BLaER1 treated with 17β-estradiol and CSF1 and Interleukin-3, amounts not matched to agents 10 nM and 100 nM (cell line): ENCODE measurements around the gene MEAK7.
A peak's percentile ranks its signal among the peaks of the same experiment; 100 is the strongest.
"Not testable (repeated sequence)": the region's sequence is repeated elsewhere in the genome, so short reads cannot be mapped to it uniquely, and the experiment has no call there.

ENCODE experiments used
- H3K27ac ChIP-seq, 11 experiments: shearing (Covaris generic); formaldehyde crosslinking; 2 replicates each; pipeline ENCODE4 v1.8.1; 2022
- H3K27me3 ChIP-seq, 11 experiments: shearing (Covaris generic); formaldehyde crosslinking; 2 replicates each; pipeline ENCODE4 v1.8.1; 2022
- H3K36me3 ChIP-seq, 11 experiments: shearing (Covaris generic); formaldehyde crosslinking; 2 replicates each; pipeline ENCODE4 v1.8.1; 2022
- H3K4me1 ChIP-seq, 10 experiments: shearing (Covaris generic); formaldehyde crosslinking; 2 replicates each; pipeline ENCODE4 v1.8.1; 2022
- H3K4me2 ChIP-seq, 11 experiments: shearing (Covaris generic); formaldehyde crosslinking; 2 replicates each; pipeline ENCODE4 v1.8.1; 2022
- H3K4me3 ChIP-seq, 10 experiments: shearing (Covaris generic); formaldehyde crosslinking; 2 replicates each; pipeline ENCODE4 v1.8.1; 2022
- H3K9ac ChIP-seq, 11 experiments: shearing (Covaris generic); formaldehyde crosslinking; 2 replicates each; pipeline ENCODE4 v1.8.1; 2022
- H3K9me3 ChIP-seq, 11 experiments: shearing (Covaris generic); formaldehyde crosslinking; replicated peaks in 1 of 11; 2 replicates each; pipeline ENCODE4 v1.8.1; 2022
- H4K20me1 ChIP-seq, 11 experiments: shearing (Covaris generic); formaldehyde crosslinking; 2 replicates each; pipeline ENCODE4 v1.8.1; 2022
- Cebpa-rat ChIP-seq, 11 experiments: shearing (Covaris generic); IDR thresholded peaks; 2 replicates each; pipeline ENCODE4 v1.8.1; 2022

Gene MEAK7

DNA sequence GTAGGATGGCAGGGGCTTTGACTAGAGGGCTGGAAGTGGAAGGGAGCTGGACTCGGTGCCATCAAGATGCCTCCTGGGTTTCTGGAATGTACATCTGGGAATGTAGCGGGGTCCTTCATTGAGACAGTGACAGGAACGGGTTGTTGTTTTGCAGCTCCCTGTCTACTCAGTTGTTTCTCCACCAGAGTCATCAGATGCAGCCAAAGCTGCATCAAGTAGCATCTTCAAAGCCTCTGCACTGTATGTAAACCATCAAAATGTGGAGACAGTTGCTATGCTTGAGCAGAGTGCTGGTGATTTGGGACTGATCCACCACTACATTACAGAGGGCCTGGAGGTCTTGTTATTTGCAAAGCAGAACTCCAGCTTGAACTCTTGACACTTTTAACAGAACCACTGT is 25.1 kb upstream of the MEAK7 start:
- TF ChIP-seq Cebpa-rat (IDR thresholded peaks at IDR 0.05): no peak
- Histone ChIP-seq H3K27ac (peak overlapping the region in 1 of 11 experiments; percentile 45; a peak in 1 of 22 replicates), H4K20me1 (no peaks in the 10 kb centered on the region), H3K4me2 (peak overlapping the region in 6 of 11 experiments; percentile 21 to 74 (median 37); a peak in 5 of 22 replicates), H3K36me3 (no peaks in the 10 kb centered on the region), H3K27me3 (no peaks in the 10 kb centered on the region), H3K9ac (no peak overlapping the region), H3K9me3 (peaks cover 9 to 19% (median 12%) of the 10 kb centered on the region in 11 experiments; a peak in 21 of 22 replicates), H3K4me1 (peaks cover 56 to 79% (median 67%) of the 10 kb centered on the region in 10 experiments), H3K4me3 (no peak overlapping the region)

GRCh38 chr16:84528322-84528721 is 23.9 kb upstream of the MEAK7 start:
- H3K4me3 ChIP-seq: no peak overlapping the region
- TF ChIP-seq Cebpa-rat (IDR thresholded peaks at IDR 0.05): no peak
- no peaks in the 10 kb centered on the region for H3K27me3 ChIP-seq
- no peaks in the 10 kb centered on the region for H3K36me3 ChIP-seq
- H3K27ac ChIP-seq: 0 out of 22 replicates have a peak overlapping the region, but pooled peaks of 1 of the 11 experiments have one; percentile 9
- peak overlapping the region in 10 of 11 experiments; percentile 8 to 83 (median 37); a peak in 18 of 22 replicates for H3K4me2 ChIP-seq
- H3K4me1 ChIP-seq: peaks cover 49 to 79% (median 70%) of the 10 kb centered on the region in 10 experiments
- no peaks in the 10 kb centered on the region for H4K20me1 ChIP-seq
- no peak overlapping the region for H3K9ac ChIP-seq
- H3K9me3 ChIP-seq: peaks cover 9 to 17% (median 12%) of the 10 kb centered on the region in 11 experiments; a peak in 21 of 22 replicates

GRCh38 chr16:84527532-84528269 is 23.2 kb upstream of the MEAK7 start:
- no peak overlapping the region for H3K4me3 ChIP-seq
- peaks cover 9 to 20% (median 12%) of the 10 kb centered on the region in 11 experiments; a peak in 21 of 22 replicates for H3K9me3 ChIP-seq
- peak overlapping the region in 10 of 11 experiments; percentile 3 to 83 (median 33); a peak in 15 of 22 replicates for H3K4me2 ChIP-seq
- no peak overlapping the region for H3K9ac ChIP-seq
- TF ChIP-seq Cebpa-rat (IDR thresholded peaks at IDR 0.05): no peak
- H3K36me3 ChIP-seq: no peaks in the 10 kb centered on the region
- peaks cover 43 to 74% (median 64%) of the 10 kb centered on the region in 10 experiments for H3K4me1 ChIP-seq
- 0 out of 22 replicates have a peak overlapping the region, but pooled peaks of 1 of the 11 experiments have one; percentile 9 for H3K27ac ChIP-seq
- no peaks in the 10 kb centered on the region for H3K27me3 ChIP-seq
- H4K20me1 ChIP-seq: no peaks in the 10 kb centered on the region

DNA sequence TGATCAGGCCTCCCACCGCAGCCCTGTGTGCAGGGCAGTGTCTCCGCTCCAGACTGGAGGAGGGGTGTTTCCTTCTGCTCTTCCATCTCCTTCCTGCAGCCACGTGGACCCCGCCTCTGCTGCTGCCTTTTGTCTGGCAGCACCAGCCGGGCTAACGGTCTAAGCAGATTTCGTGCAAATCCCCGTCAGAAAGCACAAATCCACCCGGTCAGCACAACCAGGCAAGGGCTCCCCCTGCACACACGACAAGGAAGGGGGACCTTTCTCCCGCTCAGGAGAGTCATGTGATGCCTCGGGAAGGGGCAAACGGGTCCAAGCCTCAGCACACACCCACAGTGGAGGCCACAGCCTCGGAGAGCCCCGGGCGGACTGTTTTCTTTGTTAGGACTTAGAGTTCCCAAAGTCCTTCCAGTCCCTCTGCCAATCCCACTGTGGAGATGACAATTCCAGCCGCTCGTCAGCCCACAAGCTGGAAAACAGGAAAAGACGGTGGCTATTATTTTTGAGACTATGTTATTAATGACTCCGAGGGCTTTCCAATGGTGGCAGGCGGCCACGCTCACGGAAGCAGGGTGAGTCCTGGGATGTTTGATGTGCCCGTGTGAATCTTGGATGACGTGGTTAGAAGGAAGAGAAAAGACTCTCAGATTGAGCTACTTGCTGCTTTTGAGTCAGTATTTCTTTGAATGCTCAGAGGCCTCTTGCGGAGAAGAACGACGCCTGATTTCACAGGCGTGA is 22.5 kb upstream of the MEAK7 start:
- H3K27ac ChIP-seq: no peak overlapping the region
- no peaks in the 10 kb centered on the region for H3K27me3 ChIP-seq
- H4K20me1 ChIP-seq: no peaks in the 10 kb centered on the region
- peaks cover 35 to 66% (median 56%) of the 10 kb centered on the region in 10 experiments for H3K4me1 ChIP-seq
- no peak for TF ChIP-seq Cebpa-rat (IDR thresholded peaks at IDR 0.05)
- no peak overlapping the region for H3K9ac ChIP-seq
- H3K36me3 ChIP-seq: no peaks in the 10 kb centered on the region
- H3K4me2 ChIP-seq: peak overlapping the region; percentile 5 to 72 (median 29); a peak in 15 of 22 replicates
- H3K4me3 ChIP-seq: no peak overlapping the region
- peaks cover 9 to 22% (median 12%) of the 10 kb centered on the region in 11 experiments; a peak in 21 of 22 replicates for H3K9me3 ChIP-seq

DNA sequence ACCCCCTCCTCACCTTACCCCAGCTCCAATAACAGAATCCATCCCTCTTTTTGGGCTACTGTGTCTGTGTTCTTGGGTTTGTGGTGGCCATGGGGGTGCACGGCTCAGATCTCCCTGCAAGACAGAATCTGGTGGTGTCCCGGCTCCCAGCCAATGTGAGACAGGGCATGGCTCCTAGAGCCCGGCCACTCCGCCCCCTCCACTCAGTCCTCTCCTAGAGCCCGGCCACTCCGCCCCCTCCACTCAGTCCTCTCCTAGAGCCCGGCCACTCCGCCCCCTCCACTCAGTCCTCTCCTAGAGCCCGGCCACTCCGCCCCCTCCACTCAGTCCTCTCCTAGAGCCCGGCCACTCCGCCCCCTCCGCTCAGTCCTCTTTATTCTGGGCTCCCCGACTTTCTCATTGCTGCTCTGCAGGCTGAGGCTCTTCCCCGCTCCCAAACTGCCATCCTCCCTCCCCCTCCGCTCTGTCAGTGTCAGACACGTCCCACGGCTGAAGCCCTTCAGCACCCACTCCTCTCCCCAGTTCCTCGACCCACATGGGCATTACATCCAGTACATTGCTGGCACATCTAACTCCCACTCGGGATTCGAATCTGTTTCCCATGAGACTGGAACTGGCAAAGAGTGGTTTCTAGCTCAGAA is 20.6 kb upstream of the MEAK7 start:
- H3K4me3 ChIP-seq, H3K9ac ChIP-seq, H4K20me1 ChIP-seq, H3K36me3 ChIP-seq, H3K27ac ChIP-seq, H3K27me3 ChIP-seq: not testable (repeated sequence)
- H3K4me2 ChIP-seq: peak overlapping the region in 7 of 11 experiments; percentile 10 to 43 (median 23); a peak in 9 of 22 replicates
- peaks cover 6 to 15% (median 8%) of the 10 kb centered on the region in 11 experiments; a peak in 21 of 22 replicates for H3K9me3 ChIP-seq
- peaks cover 45 to 67% (median 62%) of the 10 kb centered on the region in 10 experiments for H3K4me1 ChIP-seq

- no peaks in the 10 kb centered on the region for H3K27me3 ChIP-seq
- H3K4me1 ChIP-seq: peaks cover 45 to 71% (median 65%) of the 10 kb centered on the region in 10 experiments
- H3K36me3 ChIP-seq: no peaks in the 10 kb centered on the region
- no peaks in the 10 kb centered on the region for H4K20me1 ChIP-seq
- no peak overlapping the region for H3K4me3 ChIP-seq
- H3K9me3 ChIP-seq: peaks cover 0 to 8% (median 2%) of the 10 kb centered on the region in 11 experiments; a peak in 16 of 22 replicates
- H3K27ac ChIP-seq: no peak overlapping the region
- no peak overlapping the region for H3K9ac ChIP-seq
- no peak for TF ChIP-seq Cebpa-rat (IDR thresholded peaks at IDR 0.05)
- H3K4me2 ChIP-seq: peak overlapping the region in 8 of 11 experiments; percentile 10 to 45 (median 24); a peak in 14 of 22 replicates
These were observed 20.0 kb upstream of the MEAK7 start for GRCh38 chr16:84524346-84524920.

DNA sequence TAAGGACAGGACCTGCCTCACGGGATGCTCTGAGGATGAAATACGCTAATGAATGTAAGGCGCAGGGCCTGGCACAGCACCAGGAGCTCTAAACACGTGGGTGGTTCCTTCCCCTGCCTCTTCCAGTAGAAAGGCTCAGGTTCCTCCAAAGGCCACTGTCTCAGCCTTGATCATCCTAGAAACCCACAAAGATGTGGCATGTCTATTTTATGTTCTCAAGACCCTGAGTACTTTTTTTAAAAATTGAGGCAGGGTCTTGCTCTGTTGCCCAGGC is 17.0 kb upstream of the MEAK7 start:
- H3K9ac ChIP-seq: no peak overlapping the region
- H3K4me3 ChIP-seq: no peak overlapping the region
- H3K9me3 ChIP-seq: 0 out of 22 replicates have a peak, but pooled peaks cover 0 to 5% (median 0%) of the 10 kb centered on the region in 11 experiments
- H3K27ac ChIP-seq: no peak overlapping the region
- H3K4me2 ChIP-seq: peak overlapping the region; percentile 12 to 75 (median 64); a peak in 13 of 22 replicates
- no peaks in the 10 kb centered on the region for H3K36me3 ChIP-seq
- TF ChIP-seq Cebpa-rat (IDR thresholded peaks at IDR 0.05): no peak
- no peaks in the 10 kb centered on the region for H3K27me3 ChIP-seq
- no peaks in the 10 kb centered on the region; a peak in 1 of 22 replicates for H4K20me1 ChIP-seq
- H3K4me1 ChIP-seq: peaks cover 34 to 73% (median 63%) of the 10 kb centered on the region in 10 experiments

DNA sequence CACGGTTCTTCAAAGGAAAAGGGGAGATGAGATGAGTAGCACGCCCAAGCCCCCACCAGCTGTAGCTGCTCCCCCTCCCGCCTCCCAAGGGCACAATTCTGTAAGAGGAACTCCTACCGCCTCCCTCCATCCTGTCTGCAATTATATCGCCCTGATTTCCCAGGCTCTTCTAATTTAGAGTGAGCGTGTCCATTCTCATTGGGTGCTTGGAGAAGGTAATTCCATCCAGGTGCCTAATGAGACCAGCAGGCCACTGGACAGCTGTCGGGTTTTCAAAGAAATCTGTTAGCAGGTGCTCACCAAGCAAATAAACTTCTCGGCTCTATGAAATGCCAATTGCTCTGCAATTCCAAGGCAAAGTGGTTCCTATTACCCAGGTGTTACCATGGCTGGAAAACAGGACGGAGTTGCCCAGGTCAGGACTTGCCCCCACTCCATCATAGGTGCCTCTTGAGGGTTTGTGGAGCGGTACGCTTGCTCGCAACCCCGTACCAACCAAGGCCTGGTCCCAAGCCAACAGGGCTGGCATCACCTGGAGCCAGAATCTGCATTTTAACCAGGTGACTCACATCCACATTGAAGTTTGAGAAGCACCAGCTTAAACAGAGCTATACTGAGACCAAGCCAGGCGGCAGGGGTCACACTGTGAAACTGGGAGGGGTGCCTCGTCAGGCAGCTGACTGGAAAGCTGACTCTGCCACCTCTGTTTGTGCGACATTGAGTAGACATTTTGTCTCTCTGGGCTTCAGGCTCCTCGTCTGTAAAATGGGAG is 16.5 kb upstream of the MEAK7 start:
- Histone ChIP-seq H4K20me1 (no peaks in the 10 kb centered on the region; a peak in 1 of 22 replicates), H3K27ac (no peak overlapping the region), H3K4me1 (peaks cover 34 to 75% (median 64%) of the 10 kb centered on the region in 10 experiments), H3K9me3 (0 out of 22 replicates have a peak, but pooled peaks cover 0 to 5% (median 0%) of the 10 kb centered on the region in 11 experiments), H3K4me2 (peak overlapping the region; percentile 12 to 75 (median 64)), H3K36me3 (no peaks in the 10 kb centered on the region), H3K9ac (no peak overlapping the region), H3K4me3 (no peak overlapping the region), H3K27me3 (no peaks in the 10 kb centered on the region)
- no peak for TF ChIP-seq Cebpa-rat (IDR thresholded peaks at IDR 0.05)
